HepG2 (cell line): ENCODE data around the gene GCSAM. TPM values are rescaled to one million over a fixed set of nuclear protein-coding genes. Genes with fewer than 3 reads are reported as not detected.

Experiments used
- ATAC-seq: fragments of 200-7000 bp; cut with Tn5 transposase; 3 replicates; pipeline ENCODE4 v1.9.1; 2020; ENCODE audit warnings: mild to moderate bottlenecking, moderate library complexity
- BruUV-seq: library from RNA; stranded (reverse); fragments of 400-500 nt; replicated peaks from 2 replicates; lab custom pipeline; 2021; lab: Mats Ljungman, UMichigan
- CTCF ChIA-PET: fragments of 300-600 bp; formaldehyde crosslinking; extraction: SDS; loops from one replicate; lab custom pipeline; 2021; ENCODE audit warnings: low total read pairs, inconsistent platforms, low intra/inter-chr PET ratio; lab: Yijun Ruan, JAX
- POLR2A ChIA-PET: fragments of 350-600 bp; sonication (Branson Sonifier 250); formaldehyde crosslinking; loops from one replicate; lab custom pipeline; 2020; ENCODE audit warnings: antibody characterized with exemption, inconsistent platforms; lab: Yijun Ruan, JAX
- DNase-seq: peaks from one replicate; pipeline ENCODE4 v3.0.0-alpha.2; 2015; ENCODE audit warnings: low spot score
- FAIRE-seq: peaks from 3 replicates; lab custom pipeline; 2011; peaks lifted over from hg19 to GRCh38; lab: Jason Lieb, UNC
- H2AFZ ChIP-seq: one replicate; pipeline ENCODE4 v1.6.1; 2011; ENCODE audit warnings: low read length, inconsistent platforms
- H3K27ac ChIP-seq: fragments of 300-600 bp; 3 replicates; pipeline ENCODE4 v1.8.0; 2011; ENCODE audit warnings: mixed run types, mild to moderate bottlenecking, mixed read lengths, low read length, inconsistent platforms; ENCODE audit not compliant: insufficient read depth; ENCODE audit errors: extremely low read length
- H3K27me3 ChIP-seq, 2 experiments: fragments of 200-600 bp in 1 of 2; 2 replicates in 1 of 2; 3 replicates in 1 of 2; pipeline versions ENCODE4 v1.6.0 to v1.8.0; 2011; ENCODE audit warnings: low read length in 2 of 2, mild to moderate bottlenecking in 2 of 2, moderate library complexity in 2 of 2, inconsistent platforms in 1 of 2; ENCODE audit not compliant: insufficient read depth in 2 of 2, control insufficient read depth in 1 of 2
- H3K36me3 ChIP-seq, 2 experiments: fragments of 200-600 bp in 1 of 2; replicated peaks in 1 of 2; 2 replicates in 1 of 2; 3 replicates in 1 of 2; pipeline versions ENCODE4 v1.5.1 to v1.8.0; 2011; ENCODE audit warnings: low read length in 2 of 2, inconsistent platforms in 1 of 2; ENCODE audit not compliant: insufficient read depth in 2 of 2, control insufficient read depth in 1 of 2
- H3K4me1 ChIP-seq: 2 replicates; pipeline ENCODE4 v1.5.1; 2012; ENCODE audit warnings: low read length, inconsistent platforms; ENCODE audit not compliant: insufficient read depth
- H3K4me2 ChIP-seq: 2 replicates; pipeline ENCODE4 v1.6.0; 2011; ENCODE audit warnings: low read depth, low read length, inconsistent platforms
- H3K4me3 ChIP-seq, 3 experiments: fragments of 200-600 bp in 1 of 3; sonication (generic), shearing (Covaris generic) in 1 of 3; replicated peaks in 1 of 3; 2 replicates each; pipeline ENCODE4 v1.5.1; 2011 to 2016; ENCODE audit warnings: low read length in 3 of 3, inconsistent platforms in 2 of 3, low read depth in 2 of 3, mild to moderate bottlenecking in 2 of 3, control low read depth in 1 of 3, mixed read lengths in 1 of 3; ENCODE audit not compliant: insufficient read depth in 1 of 3
- H3K79me2 ChIP-seq: one replicate; pipeline ENCODE4 v1.6.1; 2011; ENCODE audit warnings: low read length, inconsistent platforms; ENCODE audit not compliant: insufficient read depth
- H3K9ac ChIP-seq: 2 replicates; pipeline ENCODE4 v1.6.0; 2011; ENCODE audit warnings: mild to moderate bottlenecking, low read depth, low read length, inconsistent platforms; ENCODE audit not compliant: insufficient read depth
- H3K9me3 ChIP-seq: 2 replicates; pipeline ENCODE4 v1.5.1; 2012; ENCODE audit warnings: mild to moderate bottlenecking, low read length
- H4K20me1 ChIP-seq: 2 replicates; pipeline ENCODE4 v1.6.0; 2011; ENCODE audit warnings: inconsistent platforms, mild to moderate bottlenecking, low read length, moderate library complexity; ENCODE audit not compliant: insufficient read depth
- JARID2 ChIP-seq: sonication (generic); formaldehyde crosslinking; IDR thresholded peaks from 2 replicates; pipeline ENCODE4 v1.8.1; 2023; ENCODE audit warnings: missing genetic modification reagents, inconsistent platforms; ENCODE audit not compliant: insufficient replicate concordance
- SRSF1 ChIP-seq: fragments of 200-400 bp; formaldehyde crosslinking; optimal IDR thresholded peaks from 2 replicates; pipeline ENCODE3; 2017; ENCODE audit warnings: mild to moderate bottlenecking, low read depth, low read length, moderate library complexity
- USF2 ChIP-seq, 2 experiments: sonication (generic) in 1 of 2; formaldehyde crosslinking in 1 of 2; IDR thresholded peaks; 2 replicates each; pipeline versions ENCODE4 v1.5.1 to v1.6.1; 2011 to 2020; ENCODE audit warnings: borderline replicate concordance in 1 of 2, low read depth in 1 of 2, low read length in 1 of 2, mild to moderate bottlenecking in 1 of 2, missing genetic modification reagents in 1 of 2, moderate library complexity in 1 of 2
- ZFP36L2 ChIP-seq: sonication (generic); formaldehyde crosslinking; IDR thresholded peaks from 2 replicates; pipeline ENCODE4 v1.4.0; 2020; ENCODE audit warnings: missing genetic modification reagents
- ZNF670 ChIP-seq: sonication (generic); formaldehyde crosslinking; IDR thresholded peaks from 2 replicates; pipeline ENCODE4 v1.8.0; 2022; ENCODE audit warnings: mild to moderate bottlenecking, missing genetic modification reagents, borderline replicate concordance
- WGBS: methylation state at CpG from one replicate; pipeline ENCODE4 v1.1.6; 2017; ENCODE audit warnings: low lambda C conversion rate; 5-methylcytosine and 5-hydroxymethylcytosine counted together
- in situ Hi-C: cut with HindIII; loops from 2 replicates; pipeline ENCODE4 v1.10.0; 2017; ENCODE audit warnings: low pct_unique_long_range_greater_than_20kb; ENCODE audit not compliant: extremely low pct_ligation_motif_present
- intact Hi-C: fragments of 100-400 bp; cut with micrococcal nuclease; formaldehyde crosslinking; loops from one replicate; pipeline ENCODE4 v1.10.0; 2022; ENCODE audit not compliant: unreplicated experiment
- polyA plus RNA-seq, 8 experiments: library from polyadenylated mRNA; depleted of rRNA in 3 of 8; stranded (reverse) in 7 of 8; unstranded in 1 of 8; fragments of >200 nt; fragmentation: Illumina TruSeq in 4 of 8; extraction: Trizol in 4 of 8; gene quantifications; 2 replicates each; pipeline versions ENCODE4 v1.2.1 to v1.2.3, GENCODE V29; 2011 to 2016; ENCODE audit warnings: low read depth in 4 of 8, missing spikeins in 1 of 8, mixed read lengths in 1 of 8; ENCODE audit not compliant: insufficient read depth in 1 of 8
- total RNA-seq, 5 experiments: library from RNA; depleted of rRNA; stranded (reverse); fragments of >200 nt; fragmentation: Illumina TruSeq; extraction: Trizol; gene quantifications; 2 replicates each; pipeline ENCODE4 v1.2.3, GENCODE V29; 2016; ENCODE audit warnings: low read depth in 1 of 5

Gene GCSAM
- total and polyA plus RNA-seq, 2 of the 13 experiments (the other 11 are each of a cell fraction or from before 2014, with no cell fraction given) = not detected

GRCh38 chr3:112074006-112074405, 59.0 kb downstream of the GCSAM start:
- no peak overlapping the region for H2AFZ ChIP-seq
- peaks cover 18% of the 10 kb centered on the region for H3K4me1 ChIP-seq
- in situ Hi-C loops (no loop called here), intact Hi-C loops (no loop called here)
- no peak for TF ChIP-seq ZNF670
- TF ChIP-seq SRSF1 = no peak
- no peak for TF ChIP-seq ZFP36L2 (CRISPR knock-in tag)
- TF ChIP-seq JARID2 (CRISPR knock-in tag) = no peak
- TF ChIP-seq USF2 (IDR thresholded peaks at IDR 0.05; ENCODE audit: low read depth, low read length) = no peak
- TF ChIP-seq USF2 (CRISPR knock-in tag; IDR thresholded peaks at IDR 0.05; ENCODE audit: borderline replicate concordance) = no peak
- ATAC-seq (no peak), FAIRE-seq (no peak), DNase-seq (no peak)
- no peaks in the 10 kb centered on the region for H4K20me1 ChIP-seq
- H3K4me3 ChIP-seq = no peak overlapping the region
- H3K79me2 ChIP-seq = no peaks in the 10 kb centered on the region
- WGBS = 64% methylated on average over 2 of the region's 2 CpGs
- no peak overlapping the region for H3K9ac ChIP-seq
- ChIA-PET CTCF (no interaction called here), POLR2A (no interaction called here)
- no peaks in the 10 kb centered on the region for H3K36me3 ChIP-seq
- peaks cover 0 to 4% of the 10 kb centered on the region in 2 experiments; a peak in 1 of 5 replicates for H3K27me3 ChIP-seq
- no peak overlapping the region for H3K4me2 ChIP-seq
- no peak overlapping the region for H3K27ac ChIP-seq
- H3K9me3 ChIP-seq = no peaks in the 10 kb centered on the region
- no TSS peak for BruUV-seq
